ENCODE data around the gene SH3PXD2A. TPM values are rescaled to one million over a fixed set of nuclear protein-coding genes. Genes with fewer than 3 reads are reported as not detected.
"Not testable (repeated sequence)": the region's sequence is repeated elsewhere in the genome, so short reads cannot be mapped to it uniquely, and the experiment has no call there.

The SH3PXD2A gene
- total RNA-seq, 2 experiments from 2014 or later, result 10.2 to 10.9 TPM

DNA sequence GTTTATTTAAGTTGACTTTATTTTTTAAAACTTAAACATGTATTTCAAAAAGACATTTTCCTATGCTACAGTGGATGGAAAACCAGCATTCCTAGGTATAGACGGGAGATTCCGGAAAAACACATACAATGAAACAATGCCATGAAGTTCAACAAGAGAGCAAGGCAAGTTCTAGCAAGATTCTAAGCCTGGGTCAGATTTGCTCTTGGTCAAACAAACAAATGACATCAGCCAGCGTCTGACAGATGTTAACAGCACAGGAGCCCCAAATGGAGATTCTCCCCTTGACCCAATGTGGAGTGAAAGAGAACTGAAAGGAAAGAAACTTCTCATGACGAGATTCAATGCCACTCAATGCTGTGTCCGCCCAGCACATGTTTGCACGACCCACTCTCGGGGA, 212.0 kb downstream of the SH3PXD2A start:
- no peaks in the 10 kb centered on the region for H3K27me3 Mint-ChIP-seq
- no peak for DNase-seq
- no peaks in the 10 kb centered on the region for H3K4me1 Mint-ChIP-seq
- no peaks in the 10 kb centered on the region for H3K36me3 Mint-ChIP-seq
- no peak overlapping the region for H3K27ac Mint-ChIP-seq
- H3K4me3 Mint-ChIP-seq, result no peak overlapping the region
- H3K9me3 Mint-ChIP-seq, result no peaks in the 10 kb centered on the region

DNA sequence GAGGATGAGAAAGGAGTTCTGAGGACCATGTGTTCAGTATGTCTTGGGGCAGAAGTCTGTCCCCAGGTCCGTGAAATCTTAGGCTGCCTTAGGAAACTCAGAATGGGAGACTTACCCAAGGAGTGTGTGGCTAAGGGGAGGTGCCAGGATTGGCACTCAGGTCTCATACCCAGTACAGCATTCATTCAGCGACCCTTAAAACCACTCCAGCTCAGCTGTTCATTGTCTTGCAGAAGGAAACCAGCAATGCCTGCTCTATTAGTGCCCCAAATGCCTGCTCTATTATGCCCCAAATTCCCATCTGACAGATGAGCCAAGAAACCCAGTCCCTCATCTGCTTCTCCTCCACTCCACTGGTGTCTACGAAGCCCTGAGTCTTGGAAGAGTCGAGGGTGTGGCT, 214.1 kb downstream of the SH3PXD2A start:
- no peak overlapping the region for H3K27ac Mint-ChIP-seq
- no peak overlapping the region for H3K4me3 Mint-ChIP-seq
- no peak for DNase-seq
- H3K36me3 Mint-ChIP-seq, result no peaks in the 10 kb centered on the region
- H3K9me3 Mint-ChIP-seq, result no peaks in the 10 kb centered on the region
- no peaks in the 10 kb centered on the region for H3K27me3 Mint-ChIP-seq
- no peaks in the 10 kb centered on the region for H3K4me1 Mint-ChIP-seq

DNA sequence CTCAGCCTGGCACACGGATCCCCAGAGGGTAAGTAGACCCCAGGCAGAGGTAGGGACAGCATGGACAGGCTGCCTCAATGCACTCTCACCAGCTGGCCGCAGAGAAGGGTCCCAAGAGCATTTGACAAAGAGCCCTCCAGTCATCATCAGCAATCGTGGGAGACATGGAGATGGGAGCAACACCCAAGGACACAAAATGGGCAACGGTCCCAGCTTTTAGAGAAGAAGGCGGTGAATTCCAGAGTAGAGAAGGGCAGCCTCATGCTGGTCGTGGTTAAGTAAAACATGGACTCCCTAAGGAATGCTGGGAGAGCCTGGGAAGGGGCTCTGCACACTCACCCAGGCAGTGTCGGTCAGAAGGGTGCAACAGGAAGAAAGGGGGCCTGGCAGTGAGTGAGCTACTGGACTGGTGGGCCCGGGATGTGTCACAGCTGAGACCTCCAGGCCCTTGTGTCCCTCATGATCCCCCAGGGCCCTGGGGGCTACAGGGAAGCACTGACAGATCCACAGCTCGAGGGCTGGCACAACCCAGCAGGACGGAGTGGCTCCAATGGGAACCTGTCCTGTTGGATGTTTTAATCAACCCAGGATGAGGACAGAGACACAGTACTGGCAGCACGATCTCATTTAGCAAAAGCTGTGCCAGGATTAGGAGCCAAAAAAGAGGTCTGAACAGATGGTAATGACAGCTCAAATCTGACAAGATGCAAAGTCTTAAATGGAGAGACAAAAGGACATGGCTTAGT, 214.8 kb downstream of the SH3PXD2A start:
- Mint-ChIP-seq H3K4me3 (no peak overlapping the region), H3K4me1 (no peaks in the 10 kb centered on the region), H3K27me3 (no peaks in the 10 kb centered on the region), H3K9me3 (no peaks in the 10 kb centered on the region), H3K27ac (no peak overlapping the region), H3K36me3 (no peaks in the 10 kb centered on the region)
- DNase-seq, result no peak

DNA sequence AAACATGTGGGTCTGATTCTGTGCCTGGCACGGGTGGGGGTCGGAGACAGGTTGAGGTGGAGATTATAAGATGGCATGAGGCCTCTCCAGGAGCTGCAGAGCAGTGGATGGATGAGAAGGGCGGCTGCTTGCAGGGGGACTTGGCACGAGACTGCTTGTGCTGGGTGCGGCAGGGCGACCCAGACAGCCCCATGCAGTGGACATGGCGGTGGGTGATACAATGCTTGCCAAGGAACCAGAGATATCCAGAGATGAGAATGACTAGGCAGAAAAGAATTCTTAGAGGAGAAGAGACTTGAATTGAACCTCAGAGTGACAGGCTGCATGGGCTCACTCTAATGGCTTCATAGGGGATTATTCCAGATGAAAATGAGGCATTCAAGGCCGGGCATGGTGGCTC, 216.4 kb downstream of the SH3PXD2A start:
- no peaks in the 10 kb centered on the region for H3K36me3 Mint-ChIP-seq
- no peak overlapping the region for H3K4me3 Mint-ChIP-seq
- no peak for DNase-seq
- peaks cover 5% of the 10 kb centered on the region for H3K4me1 Mint-ChIP-seq
- no peak overlapping the region for H3K27ac Mint-ChIP-seq
- H3K9me3 Mint-ChIP-seq, result no peaks in the 10 kb centered on the region
- H3K27me3 Mint-ChIP-seq, result no peaks in the 10 kb centered on the region

DNA sequence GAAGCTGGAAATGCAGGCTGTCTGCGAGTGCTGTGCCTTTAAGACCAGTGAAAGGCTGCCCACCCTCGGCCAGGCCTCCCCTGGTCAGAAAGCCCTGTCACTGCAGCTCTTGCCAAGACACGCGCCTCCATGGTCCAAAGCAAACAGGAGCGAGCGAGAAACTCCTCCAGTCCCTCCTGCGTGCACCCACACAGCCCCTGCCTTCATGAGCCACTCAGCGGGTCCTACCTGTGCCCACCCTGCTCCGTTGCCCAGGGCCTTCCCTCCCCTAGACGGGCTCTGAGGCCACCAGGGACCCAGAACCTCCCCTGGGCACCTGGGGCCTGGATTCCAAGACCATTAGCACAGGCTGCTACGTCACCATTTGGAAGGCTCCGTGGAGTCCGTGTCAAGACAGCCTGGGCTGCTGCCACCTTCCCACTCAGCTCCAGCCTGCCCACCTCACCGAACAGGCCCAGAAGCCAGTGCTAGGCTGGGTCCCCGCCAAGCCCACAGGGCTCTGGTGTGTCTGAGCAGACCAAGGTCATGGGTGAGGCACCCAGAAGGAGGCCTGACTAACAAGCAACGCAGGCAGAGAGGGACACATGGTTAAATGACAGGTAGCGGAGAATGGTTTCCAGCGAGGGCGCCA, 217.3 kb downstream of the SH3PXD2A start:
- H3K4me3 Mint-ChIP-seq, result no peak overlapping the region
- H3K4me1 Mint-ChIP-seq, result peaks cover 5% of the 10 kb centered on the region
- no peak overlapping the region for H3K27ac Mint-ChIP-seq
- no peaks in the 10 kb centered on the region for H3K27me3 Mint-ChIP-seq
- no peak for DNase-seq
- no peaks in the 10 kb centered on the region for H3K36me3 Mint-ChIP-seq
- no peaks in the 10 kb centered on the region for H3K9me3 Mint-ChIP-seq

DNA sequence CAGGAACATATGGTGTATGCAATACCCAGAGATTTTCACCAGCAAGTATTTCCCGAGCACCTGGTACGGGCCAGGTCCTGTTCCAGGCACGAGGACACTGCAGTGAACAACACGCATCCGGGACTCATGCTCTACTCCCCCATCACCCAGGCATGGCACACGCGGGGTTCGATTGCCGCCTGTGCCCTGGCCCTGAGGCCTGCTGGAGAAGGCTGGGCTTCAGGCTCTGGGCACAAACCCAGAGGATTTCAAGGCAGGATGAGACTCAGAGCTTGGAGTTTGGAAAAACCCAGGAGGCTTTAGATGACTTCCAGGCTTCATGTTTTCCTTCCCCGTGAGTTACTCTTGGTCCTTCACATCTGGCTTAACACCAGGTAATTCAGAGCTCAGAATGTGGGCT, 218.4 kb downstream of the SH3PXD2A start:
- H3K27me3 Mint-ChIP-seq, result no peaks in the 10 kb centered on the region
- H3K4me1 Mint-ChIP-seq, result peaks cover 5% of the 10 kb centered on the region
- H3K4me3 Mint-ChIP-seq, result no peak overlapping the region
- no peak overlapping the region for H3K27ac Mint-ChIP-seq
- H3K36me3 Mint-ChIP-seq, result no peaks in the 10 kb centered on the region
- no peaks in the 10 kb centered on the region for H3K9me3 Mint-ChIP-seq
- DNase-seq, result no peak

DNA sequence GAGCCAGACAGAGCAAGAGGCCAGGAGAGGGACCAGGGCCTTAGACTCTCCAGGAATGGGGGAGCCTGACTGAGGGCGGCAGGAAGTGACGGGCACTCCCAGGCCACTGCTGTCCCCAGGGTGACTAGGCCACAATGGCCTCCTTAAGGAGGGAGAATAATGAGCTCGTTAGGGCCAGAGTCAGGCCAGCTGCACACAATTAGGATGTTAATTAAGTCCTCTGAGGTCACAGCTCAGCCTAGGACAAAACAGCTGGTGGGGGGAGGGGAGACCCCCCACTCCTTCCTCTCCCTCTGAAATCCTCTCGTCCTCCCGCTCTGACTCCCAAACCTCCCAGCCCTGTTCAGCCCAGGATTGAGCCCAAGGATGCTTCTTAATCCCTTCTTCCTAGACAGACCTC, 218.9 kb downstream of the SH3PXD2A start:
- Mint-ChIP-seq H3K4me1 (peaks cover 7% of the 10 kb centered on the region), H3K4me3 (no peak overlapping the region), H3K27ac (no peak overlapping the region), H3K36me3 (no peaks in the 10 kb centered on the region), H3K9me3 (no peaks in the 10 kb centered on the region), H3K27me3 (no peaks in the 10 kb centered on the region)
- DNase-seq, result no peak

DNA sequence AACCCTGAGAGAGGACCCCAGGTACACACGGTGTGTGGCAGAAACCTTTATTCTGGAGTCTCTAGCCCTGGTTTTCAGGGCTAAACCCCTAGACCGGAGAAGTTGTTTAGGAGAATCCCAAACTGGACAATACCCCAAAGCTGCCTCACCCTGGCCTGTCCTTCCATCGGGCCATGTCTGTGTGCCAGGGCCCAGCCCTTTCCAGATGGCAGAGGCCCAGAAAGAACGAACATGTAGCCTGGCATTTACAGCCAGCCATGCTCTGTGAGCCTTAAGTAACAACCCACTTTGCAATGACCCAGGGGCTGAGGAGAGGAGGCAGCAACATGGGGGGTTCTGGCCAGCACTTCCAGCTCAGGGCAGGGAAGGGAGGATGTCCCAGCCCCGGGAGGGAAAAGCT, 219.8 kb downstream of the SH3PXD2A start:
- Mint-ChIP-seq H3K27ac (no peak overlapping the region), H3K36me3 (no peaks in the 10 kb centered on the region), H3K4me3 (no peak overlapping the region), H3K27me3 (no peaks in the 10 kb centered on the region), H3K9me3 (no peaks in the 10 kb centered on the region), H3K4me1 (peaks cover 7% of the 10 kb centered on the region)
- DNase-seq, result no peak

DNA sequence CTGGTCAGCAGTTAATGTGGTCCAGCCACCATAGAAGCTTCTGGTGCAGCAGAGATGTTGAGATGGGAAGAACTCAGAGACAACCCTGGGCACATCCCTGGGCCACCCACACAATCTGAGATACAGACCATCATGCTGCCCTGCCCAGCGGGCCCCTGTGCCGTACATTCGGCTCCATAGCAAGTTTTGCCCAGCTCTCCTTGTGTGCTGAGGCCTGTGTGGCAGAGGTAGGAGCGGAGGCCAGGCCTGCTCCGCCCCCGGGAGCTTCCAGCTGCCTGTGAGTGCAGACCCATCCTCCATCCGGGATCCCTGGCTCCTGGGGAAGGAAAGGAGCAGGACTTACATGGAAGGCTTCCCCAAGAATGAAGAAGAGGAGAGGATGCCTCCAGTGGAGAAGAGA, 221.5 kb downstream of the SH3PXD2A start:
- Mint-ChIP-seq H3K9me3 (no peaks in the 10 kb centered on the region), H3K36me3 (no peaks in the 10 kb centered on the region), H3K27ac (no peak overlapping the region), H3K27me3 (no peaks in the 10 kb centered on the region), H3K4me1 (peaks cover 7% of the 10 kb centered on the region), H3K4me3 (no peak overlapping the region)
- no peak for DNase-seq

DNA sequence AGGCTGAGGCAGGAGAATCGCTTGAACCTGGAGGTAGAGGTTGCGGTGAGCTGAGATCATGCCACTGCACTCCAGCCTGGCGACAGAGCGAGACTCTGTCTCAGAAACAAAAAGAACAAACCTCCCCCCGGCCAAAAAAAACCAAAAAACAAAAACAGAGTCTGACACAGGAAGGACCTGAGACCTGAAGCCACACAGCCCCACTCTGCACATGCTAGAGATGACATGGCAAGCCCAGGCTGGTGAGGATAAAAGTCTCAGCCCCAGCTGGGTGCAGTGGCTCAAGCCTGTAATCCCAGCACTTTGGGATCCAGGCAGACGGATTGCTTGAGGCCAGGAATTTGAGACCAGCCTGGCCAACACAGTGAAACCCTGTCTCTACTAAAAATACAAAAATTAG, 222.5 kb downstream of the SH3PXD2A start:
- H3K27ac Mint-ChIP-seq, H3K27me3 Mint-ChIP-seq, H3K9me3 Mint-ChIP-seq, H3K4me1 Mint-ChIP-seq, H3K36me3 Mint-ChIP-seq, DNase-seq, H3K4me3 Mint-ChIP-seq: not testable (repeated sequence)

DNA sequence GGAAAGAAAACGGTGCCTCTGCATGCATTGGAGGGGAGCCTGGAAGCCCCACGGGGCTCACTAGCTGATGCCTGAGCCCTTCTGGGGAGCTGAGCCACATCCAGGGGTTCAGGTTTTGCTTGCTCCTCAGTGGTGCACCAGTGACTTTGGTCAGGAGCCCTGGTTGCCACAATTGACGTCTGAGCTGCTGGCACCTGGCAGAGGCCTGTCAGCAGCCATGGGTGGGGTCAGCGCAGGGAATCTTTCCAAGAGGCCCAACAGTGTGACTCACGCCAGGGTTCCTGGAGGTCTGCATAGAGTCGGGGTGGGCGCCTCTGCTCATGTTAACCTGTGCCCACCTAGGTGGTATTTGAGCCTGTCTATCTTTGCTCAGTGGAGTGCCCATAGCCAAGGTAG, 223.1 kb downstream of the SH3PXD2A start:
- Mint-ChIP-seq H3K4me1 (peaks cover 7% of the 10 kb centered on the region), H3K27ac (no peak overlapping the region), H3K27me3 (no peaks in the 10 kb centered on the region), H3K36me3 (no peaks in the 10 kb centered on the region), H3K4me3 (no peak overlapping the region), H3K9me3 (no peaks in the 10 kb centered on the region)
- no peak for DNase-seq

DNA sequence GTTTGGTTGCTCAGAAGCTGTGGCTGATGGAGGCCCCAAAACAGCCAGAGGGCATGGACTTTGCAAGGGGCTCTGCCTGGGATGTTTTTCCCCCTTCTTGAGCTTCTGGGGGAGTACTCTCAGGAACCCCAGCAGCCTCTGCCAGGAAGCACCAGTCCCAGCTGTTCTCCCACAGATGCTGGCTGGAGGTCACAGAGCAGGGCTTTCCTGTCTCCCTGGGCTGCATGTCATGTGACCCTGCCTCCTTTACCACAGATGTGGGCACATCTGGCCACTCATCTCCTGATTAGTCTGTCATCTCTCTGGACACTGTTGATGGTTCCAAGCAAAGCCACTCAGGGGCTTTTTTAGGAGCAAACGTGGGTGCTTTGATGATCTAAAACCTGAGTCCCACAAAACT, 225.2 kb downstream of the SH3PXD2A start:
- Mint-ChIP-seq H3K27me3 (no peaks in the 10 kb centered on the region), H3K36me3 (peaks cover 3% of the 10 kb centered on the region), H3K4me1 (peaks cover 7% of the 10 kb centered on the region), H3K4me3 (no peak overlapping the region), H3K27ac (no peak overlapping the region), H3K9me3 (no peaks in the 10 kb centered on the region)
- DNase-seq, result no peak

DNA sequence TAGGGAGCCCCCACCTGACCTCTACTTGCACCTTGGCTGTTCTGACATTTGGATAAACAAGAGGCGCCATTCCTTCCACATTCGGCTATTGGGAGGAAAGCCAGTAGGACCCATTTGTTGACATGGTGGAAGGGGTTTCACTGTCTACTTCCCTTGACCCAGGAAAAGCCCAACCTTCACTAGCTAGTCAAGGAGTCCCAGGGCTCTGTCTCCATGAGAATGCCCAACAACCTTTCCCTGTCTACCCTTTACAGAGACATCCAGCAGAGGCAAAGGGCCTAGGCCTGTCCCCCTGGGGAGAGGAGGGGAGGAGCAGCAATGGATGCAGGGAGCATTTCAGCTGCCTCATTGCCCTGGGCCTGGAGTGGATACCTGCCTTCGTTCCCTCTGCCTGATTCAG, 225.8 kb downstream of the SH3PXD2A start:
- Mint-ChIP-seq H3K4me3 (no peak overlapping the region), H3K4me1 (peaks cover 3% of the 10 kb centered on the region), H3K27ac (no peak overlapping the region), H3K36me3 (peaks cover 3% of the 10 kb centered on the region), H3K9me3 (no peaks in the 10 kb centered on the region), H3K27me3 (no peaks in the 10 kb centered on the region)
- DNase-seq, result no peak

DNA sequence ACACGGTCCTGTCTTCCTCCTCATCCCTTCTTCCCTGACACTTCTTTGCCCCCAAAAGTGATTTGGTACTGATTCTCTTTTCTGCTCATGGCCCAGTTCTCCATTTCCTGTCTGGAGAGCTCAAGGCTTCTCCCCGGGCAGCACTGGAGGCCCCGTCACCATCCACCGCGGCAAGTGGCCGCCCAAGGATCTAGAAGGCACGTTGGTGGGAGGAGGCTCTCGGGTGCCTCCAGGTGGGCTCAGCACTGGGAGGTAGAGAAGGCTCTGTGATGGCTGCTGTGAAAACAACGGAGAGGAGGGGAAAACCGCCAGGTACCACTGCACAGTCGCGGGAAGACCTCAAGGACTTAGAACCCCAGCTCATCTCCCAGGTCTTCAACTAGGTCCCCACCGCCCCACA, 227.5 kb downstream of the SH3PXD2A start:
- peaks cover 3% of the 10 kb centered on the region for H3K36me3 Mint-ChIP-seq
- no peaks in the 10 kb centered on the region for H3K9me3 Mint-ChIP-seq
- H3K4me3 Mint-ChIP-seq, result no peak overlapping the region
- no peak for DNase-seq
- no peak overlapping the region for H3K27ac Mint-ChIP-seq
- no peaks in the 10 kb centered on the region for H3K27me3 Mint-ChIP-seq
- H3K4me1 Mint-ChIP-seq, result peaks cover 2% of the 10 kb centered on the region

DNA sequence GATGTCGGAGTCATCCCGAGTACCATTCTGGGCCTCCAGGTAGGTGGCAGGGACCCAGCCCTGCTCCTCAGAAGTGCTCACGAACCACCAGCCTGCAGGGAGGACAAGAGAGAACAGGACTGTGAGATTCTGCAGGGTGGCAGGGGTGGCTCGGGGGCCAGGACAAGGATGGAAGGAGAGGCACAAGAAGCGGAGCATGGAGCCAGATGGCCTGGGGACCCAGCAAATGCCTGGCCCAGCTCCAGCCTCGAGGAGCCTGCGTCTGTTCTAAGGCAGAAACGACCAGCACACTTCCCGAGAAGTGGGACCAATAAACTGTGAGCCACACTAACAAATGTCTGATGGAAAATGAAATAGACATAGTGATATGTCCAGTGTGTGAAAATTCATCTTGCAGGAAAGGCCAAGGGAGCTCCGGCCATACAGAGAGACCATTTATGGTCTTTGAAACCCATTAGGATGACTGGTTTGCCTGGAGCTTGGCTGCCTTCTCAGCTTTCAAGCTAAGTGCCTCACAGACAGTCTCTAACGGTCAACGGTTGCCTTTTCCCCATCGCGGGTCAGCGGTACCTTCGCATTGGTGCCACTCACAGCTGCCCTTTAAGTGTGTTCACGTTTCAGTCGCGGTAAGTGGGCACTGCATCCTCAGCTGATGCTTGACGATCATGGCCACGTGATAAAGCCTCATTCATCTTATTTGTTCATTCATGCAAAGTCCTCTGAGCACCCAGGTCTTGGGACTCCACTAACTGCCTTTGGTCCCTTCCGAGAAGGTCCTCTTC, 228.1 kb downstream of the SH3PXD2A start:
- no peaks in the 10 kb centered on the region for H3K27me3 Mint-ChIP-seq
- H3K9me3 Mint-ChIP-seq, result no peaks in the 10 kb centered on the region
- H3K4me1 Mint-ChIP-seq, result peaks cover 2% of the 10 kb centered on the region
- no peak overlapping the region for H3K4me3 Mint-ChIP-seq
- DNase-seq, result no peak
- H3K36me3 Mint-ChIP-seq, result peaks cover 3% of the 10 kb centered on the region
- no peak overlapping the region for H3K27ac Mint-ChIP-seq
